ENCODE results near the gene PLCB3.
A peak's percentile ranks its signal among the peaks of the same experiment; 100 is the strongest.

The PLCB3 gene

GRCh38 chr11:64290352-64291261 lies 39.3 kb downstream of the PLCB3 start:
- DNase-seq, result no peak

DNA sequence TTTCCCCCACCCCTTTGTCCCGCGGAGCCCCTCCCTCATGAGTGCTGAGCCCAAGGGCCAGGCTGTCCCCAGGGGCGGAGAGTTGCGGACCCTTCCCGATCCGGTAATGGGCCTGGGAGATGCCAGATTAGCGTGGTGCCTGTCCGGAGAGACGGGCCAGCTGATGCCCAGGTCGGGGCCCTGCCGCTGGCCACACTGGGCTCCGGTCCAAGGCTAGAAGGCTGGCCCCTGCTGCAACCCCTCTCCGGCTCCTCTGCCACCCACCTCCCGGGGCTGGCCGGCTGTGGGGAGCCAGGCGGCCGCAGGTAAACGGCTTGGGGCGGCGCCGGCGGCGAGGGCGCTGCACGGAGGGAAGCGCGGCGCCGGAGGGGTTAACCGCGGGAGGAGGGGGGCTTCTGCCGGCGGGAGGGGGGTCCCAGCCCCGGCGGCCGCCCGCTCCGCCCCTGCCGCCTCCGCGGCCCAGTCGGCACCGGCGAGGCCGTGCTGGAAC lies 40.0 kb downstream of the PLCB3 start, which contains the start of gene KCNK4:
TSS of gene KCNK4 (plus strand) at position 41 of the 490 bp plus-strand sequence. CDS start 1,717 bp downstream, outside the sequence.
- no peak for DNase-seq

- DNase-seq, result no peak
Measured at GRCh38 chr11:64291752-64292459, 40.6 kb downstream of the PLCB3 start.

GRCh38 chr11:64292460-64293254 lies 41.3 kb downstream of the PLCB3 start:
- DNase-seq, result no peak

GRCh38 chr11:64294774-64295173 lies 43.4 kb downstream of the PLCB3 start:
- no peak for DNase-seq

DNA sequence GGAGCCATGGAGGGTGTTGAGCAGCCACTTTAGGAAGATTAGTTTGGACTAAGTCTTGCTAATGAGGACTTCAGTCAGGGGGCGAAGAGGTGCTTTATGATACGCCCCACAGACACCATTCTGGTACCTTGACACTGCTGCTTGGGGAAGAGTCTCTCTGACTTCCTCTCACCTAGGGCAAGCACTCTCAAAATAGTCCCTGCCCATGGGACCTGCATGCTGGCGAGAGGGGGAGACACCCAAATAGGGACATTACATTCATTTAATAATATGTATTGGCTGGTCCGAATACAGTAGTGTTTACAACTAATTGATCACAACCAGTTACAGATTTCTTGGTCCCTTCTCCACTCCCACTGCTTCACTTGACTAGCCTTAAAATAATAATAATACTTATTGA lies 44.4 kb downstream of the PLCB3 start:
- no peak for DNase-seq

DNA sequence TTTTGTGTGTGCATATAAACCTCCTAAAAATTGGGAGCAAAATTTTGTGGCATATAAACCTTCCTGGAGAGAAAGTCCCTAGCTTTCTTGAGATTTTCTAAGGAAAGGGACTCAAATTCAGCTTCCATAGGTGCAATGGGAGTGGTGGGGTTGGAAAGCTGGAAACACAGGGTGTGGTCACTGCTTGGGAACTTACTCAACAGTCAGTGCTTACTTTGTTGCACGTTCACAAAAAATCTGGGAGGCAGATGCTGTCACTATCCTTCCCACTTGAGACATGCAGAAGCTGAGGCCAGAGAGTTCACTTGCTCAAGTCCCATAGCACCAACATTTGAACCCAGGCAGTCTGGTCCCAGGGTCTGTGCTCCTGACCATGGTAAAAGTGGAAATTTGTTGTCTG lies 44.9 kb downstream of the PLCB3 start:
- no peak for DNase-seq

DNA sequence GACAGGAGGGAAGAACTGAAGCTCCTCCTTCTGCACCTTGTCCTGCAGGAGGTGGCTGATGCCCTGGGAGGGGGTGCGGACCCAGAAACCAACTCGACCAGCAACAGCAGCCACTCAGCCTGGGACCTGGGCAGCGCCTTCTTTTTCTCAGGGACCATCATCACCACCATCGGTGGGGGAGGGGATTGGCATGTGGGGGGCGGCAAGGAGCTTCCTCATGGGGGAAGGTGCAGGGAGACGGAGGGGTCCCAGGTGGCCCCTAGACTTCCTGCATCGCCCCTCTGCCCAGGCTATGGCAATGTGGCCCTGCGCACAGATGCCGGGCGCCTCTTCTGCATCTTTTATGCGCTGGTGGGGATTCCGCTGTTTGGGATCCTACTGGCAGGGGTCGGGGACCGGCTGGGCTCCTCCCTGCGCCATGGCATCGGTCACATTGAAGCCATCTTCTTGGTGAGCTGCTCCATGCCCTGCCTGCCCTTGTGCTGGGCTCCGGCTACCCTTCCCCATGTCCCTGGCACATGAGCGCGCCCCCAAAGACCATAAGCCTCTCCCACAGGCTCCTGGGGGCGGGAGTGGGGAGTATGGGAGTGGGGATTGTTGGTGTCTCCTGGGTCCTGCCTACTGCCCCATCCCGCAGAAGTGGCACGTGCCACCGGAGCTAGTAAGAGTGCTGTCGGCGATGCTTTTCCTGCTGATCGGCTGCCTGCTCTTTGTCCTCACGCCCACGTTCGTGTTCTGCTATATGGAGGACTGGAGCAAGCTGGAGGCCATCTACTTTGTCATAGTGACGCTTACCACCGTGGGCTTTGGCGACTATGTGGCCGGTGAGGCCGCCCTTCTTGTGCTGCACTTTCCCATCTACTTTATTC lies 45.7 kb downstream of the PLCB3 start:
- no peak for DNase-seq

DNA sequence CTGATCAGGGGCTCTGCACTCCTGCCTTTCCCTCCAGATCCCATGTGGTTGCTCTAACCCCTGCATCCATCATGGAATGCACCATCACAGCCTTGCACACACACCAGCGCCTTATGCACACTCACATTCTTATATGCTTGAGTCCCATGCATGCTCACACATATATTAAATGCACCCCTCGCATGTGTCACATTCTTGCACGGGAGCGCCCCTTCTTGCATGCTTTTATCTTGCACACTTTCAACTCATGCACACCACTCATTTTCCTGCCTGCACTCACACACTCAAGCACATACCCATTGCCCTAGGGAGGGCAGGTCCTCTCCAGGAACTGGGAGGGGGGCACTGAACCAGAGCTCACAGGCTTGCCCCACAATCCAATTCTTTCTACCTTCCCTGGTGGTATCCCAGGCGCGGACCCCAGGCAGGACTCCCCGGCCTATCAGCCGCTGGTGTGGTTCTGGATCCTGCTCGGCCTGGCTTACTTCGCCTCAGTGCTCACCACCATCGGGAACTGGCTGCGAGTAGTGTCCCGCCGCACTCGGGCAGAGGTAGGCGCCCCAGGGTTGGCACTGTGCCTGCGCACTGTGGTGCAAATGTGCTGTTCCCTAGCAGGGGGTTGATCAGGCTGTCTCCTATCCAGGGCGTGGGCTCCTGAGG lies 46.5 kb downstream of the PLCB3 start:
- DNase-seq, result no peak

DNA sequence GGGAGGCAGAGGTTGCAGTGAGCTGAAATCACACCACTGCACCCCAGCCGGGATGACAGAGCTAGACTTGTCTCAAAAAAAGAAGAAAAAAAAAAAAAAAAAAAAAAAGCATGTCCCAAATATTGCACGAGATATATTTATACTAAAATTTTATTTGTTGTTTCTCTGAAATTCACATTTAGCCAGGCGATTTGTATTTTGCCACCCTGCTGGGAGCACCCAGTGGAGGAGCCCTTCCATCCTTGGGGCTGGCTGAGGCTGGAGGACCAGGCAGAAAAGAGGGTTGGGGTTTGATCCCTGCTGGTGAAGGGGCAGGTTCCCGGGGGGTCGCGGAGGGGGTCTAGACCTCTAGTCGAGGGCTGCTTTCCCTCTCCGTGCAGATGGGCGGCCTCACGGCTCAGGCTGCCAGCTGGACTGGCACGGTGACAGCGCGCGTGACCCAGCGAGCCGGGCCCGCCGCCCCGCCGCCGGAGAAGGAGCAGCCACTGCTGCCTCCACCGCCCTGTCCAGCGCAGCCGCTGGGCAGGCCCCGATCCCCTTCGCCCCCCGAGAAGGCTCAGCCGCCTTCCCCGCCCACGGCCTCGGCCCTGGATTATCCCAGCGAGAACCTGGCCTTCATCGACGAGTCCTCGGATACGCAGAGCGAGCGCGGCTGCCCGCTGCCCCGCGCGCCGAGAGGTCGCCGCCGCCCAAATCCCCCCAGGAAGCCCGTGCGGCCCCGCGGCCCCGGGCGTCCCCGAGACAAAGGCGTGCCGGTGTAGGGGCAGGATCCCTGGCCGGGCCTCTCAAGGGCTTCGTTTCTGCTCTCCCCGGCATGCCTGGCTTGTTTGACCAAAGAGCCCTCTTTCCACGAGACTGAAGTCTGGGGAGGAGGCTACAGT lies 47.9 kb downstream of the PLCB3 start:
- no peak for DNase-seq

DNA sequence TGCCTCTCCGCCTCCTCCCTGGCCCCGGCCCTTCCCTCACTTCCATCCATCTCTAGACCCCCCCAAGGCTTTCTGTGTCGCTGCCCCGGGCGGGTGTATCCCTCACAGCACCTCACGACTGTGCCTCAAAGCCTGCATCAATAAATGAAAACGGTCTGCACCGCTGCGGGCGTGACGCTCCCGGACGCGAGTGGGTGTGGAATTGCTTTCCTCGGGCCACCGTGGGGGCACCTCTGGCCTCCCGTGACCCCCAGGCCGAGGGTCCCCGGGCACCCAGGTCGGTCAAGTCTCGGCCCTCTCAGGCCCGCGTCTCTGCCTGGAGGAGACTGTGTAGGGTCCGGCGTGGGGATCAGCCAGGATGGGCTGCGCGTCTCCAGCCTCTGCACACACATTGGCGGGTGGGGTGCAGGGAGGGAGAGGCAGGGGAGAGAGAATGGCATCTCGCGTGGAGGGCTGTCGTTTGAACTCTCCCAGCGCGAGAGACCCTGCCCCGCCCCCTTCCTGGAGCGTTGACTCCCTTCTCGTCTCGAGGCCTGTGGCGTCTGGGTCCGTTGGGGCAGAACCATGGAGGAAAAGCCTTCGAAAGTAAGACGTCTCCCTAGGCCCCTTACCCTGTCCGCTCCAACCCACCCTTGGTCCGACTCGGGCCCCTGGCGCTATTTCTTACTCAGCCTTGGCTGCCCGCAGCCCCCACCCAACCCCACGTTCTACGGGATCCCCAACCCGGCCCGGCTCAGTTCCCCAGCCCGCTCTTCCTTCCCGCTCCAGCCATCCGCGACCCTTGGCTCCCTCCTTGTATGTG lies 48.7 kb downstream of the PLCB3 start, which contains the start of gene CATSPERZ:
TSS of gene CATSPERZ (plus strand) at position 512 of the 802 bp plus-strand sequence. CDS start at position 565, 53 bp downstream.
- no peak for DNase-seq

- DNase-seq, result no peak
Measured at GRCh38 chr11:64303109-64304031, 52.0 kb downstream of the PLCB3 start.

DNA sequence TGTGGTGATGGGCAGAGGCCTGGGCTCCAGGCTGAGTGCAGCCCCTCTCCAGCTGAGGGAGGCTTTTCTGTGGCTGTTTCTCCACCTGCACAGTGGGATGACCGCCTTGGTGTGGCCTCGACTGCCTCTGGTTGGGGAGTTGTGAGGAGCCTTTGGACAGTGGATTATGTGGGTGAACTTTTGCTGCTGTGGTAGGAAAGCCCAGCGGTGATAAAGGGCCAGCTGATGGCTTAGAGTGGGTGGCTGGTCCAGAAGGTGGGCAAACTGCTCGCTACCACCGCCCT lies 52.6 kb downstream of the PLCB3 start:
- DNase-seq, result no peak

DNA sequence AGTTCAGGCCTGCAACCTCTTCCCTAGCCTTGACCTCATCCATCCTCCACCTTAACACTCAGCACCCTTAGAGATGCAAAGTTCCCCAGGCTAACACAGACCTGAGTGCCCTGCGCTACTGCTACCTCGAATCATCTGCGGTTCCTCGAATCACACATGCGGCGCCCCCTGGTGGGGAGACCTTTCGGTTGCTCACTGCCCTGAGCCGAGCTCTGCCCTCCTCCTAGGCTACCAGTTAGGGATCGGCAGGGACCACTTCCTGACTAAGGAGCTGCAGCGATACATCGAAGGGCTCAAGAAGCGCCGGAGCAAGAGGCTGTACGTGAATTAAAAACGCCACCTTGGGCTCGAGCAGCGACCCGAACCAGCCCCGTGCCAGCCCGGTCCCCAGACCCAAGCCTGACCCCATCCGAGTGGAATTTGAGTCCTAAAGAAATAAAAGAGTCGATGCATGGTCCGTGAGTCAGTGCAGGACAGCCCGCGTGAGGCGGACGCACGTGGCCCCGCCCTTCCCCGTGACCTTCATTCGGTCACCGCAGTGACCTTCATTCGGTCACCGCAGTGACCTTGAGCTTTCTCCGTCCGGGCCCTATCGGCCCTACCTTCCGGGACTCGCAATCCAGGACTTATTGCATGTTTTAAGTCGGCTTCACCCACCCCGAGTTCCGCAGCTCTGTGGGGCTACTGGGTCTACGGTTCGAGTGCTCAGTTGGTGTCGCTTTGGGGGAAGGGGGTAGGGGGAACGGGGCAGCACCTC lies 53.2 kb downstream of the PLCB3 start:
- DNase-seq, result peak; percentile 97

- DNase-seq, result peak; percentile 100
Measured at GRCh38 chr11:64305075-64305690, 53.9 kb downstream of the PLCB3 start, which contains the start of gene ESRRA. ESRRA (plus strand) TSS chr11:64305524; CDS start chr11:64307180, 1,656 bp downstream.

DNA sequence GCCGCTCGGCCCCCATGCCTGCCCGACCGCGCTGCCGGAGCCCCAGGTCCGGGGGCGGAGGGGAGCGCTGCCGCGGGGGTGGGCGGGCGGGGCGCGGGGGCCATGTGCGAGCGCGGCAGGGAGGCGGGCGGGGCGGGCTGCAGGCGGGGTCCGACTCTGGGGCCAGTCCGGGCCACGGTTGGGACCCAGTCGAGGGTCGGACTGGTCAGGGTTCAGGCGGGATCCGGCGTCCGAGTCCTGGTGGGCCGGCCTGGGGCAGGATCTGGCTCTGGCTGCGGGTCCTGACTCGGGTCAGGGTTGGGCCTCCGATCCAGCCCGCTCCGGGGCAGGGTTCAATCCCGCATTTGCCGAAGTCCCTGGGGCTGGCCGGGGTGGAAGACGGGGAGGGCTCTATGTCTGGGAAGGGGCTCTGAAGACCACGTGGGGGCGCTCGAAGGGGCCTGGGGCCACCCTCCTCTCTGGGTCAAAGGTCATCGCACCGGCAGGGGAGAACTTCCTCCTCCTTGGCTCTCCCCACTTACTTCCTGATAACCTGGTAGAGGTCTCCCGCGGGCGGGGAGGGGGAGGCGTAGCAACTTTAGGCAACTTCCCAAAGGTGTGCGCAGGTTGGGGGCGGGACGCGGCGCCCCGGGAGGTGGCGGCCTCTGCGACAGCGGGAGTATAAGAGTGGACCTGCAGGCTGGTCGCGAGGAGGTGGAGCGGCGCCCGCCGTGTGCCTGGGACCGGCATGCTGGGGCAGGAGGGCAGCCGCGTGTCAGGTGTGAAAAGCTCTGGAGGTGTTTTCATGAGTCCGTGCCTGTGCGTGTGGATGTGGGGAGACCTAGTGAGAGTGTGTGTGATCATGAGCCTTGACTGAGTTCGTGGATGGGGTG lies 54.6 kb downstream of the PLCB3 start:
- DNase-seq, result peak; percentile 65
